HepG2 (cell line): ENCODE results near the gene PPP2R5B. TPM values are rescaled to one million over a fixed set of nuclear protein-coding genes. Genes with fewer than 3 reads are reported as not detected.

Source experiments
- BRF2 ChIP-seq: sonication (generic); formaldehyde crosslinking; IDR thresholded peaks from 2 replicates; pipeline ENCODE4 v1.8.1; 2022; ENCODE audit warnings: mild to moderate bottlenecking, missing genetic modification reagents
- GABPB1 ChIP-seq: IDR thresholded peaks from 2 replicates; pipeline ENCODE4 v1.6.1; 2016; ENCODE audit warnings: mild to moderate bottlenecking, missing genetic modification reagents, moderate library complexity, missing compliant biosample characterization
- HNF1A ChIP-seq, 2 experiments: sonication (generic) in 1 of 2; formaldehyde crosslinking in 1 of 2; IDR thresholded peaks; 2 replicates each; pipeline versions ENCODE4 v1.4.0 to v1.6.1; 2016 to 2020; ENCODE audit warnings: borderline replicate concordance in 1 of 2, low read depth in 1 of 2, mild to moderate bottlenecking in 1 of 2, missing genetic modification reagents in 1 of 2
- HOXA5 ChIP-seq: sonication (generic); formaldehyde crosslinking; IDR thresholded peaks from 2 replicates; pipeline ENCODE4 v1.4.0; 2020; ENCODE audit warnings: missing genetic modification reagents
- KDM2A ChIP-seq: sonication (generic); formaldehyde crosslinking; IDR thresholded peaks from 2 replicates; pipeline ENCODE4 v1.4.0; 2020; ENCODE audit warnings: low read depth, missing genetic modification reagents, borderline replicate concordance
- MEF2D ChIP-seq: sonication (generic); formaldehyde crosslinking; IDR thresholded peaks from 2 replicates; pipeline ENCODE4 v1.5.1; 2020; ENCODE audit warnings: mild to moderate bottlenecking, missing genetic modification reagents
- RBM22 ChIP-seq: fragments of 200-400 bp; formaldehyde crosslinking; optimal IDR thresholded peaks from 2 replicates; pipeline ENCODE3; 2017; ENCODE audit warnings: mild to moderate bottlenecking, low read length, moderate library complexity
- RXRA ChIP-seq: sonication (generic); formaldehyde crosslinking; IDR thresholded peaks from 2 replicates; pipeline ENCODE4 v1.5.1; 2020; ENCODE audit warnings: missing genetic modification reagents
- STAT6 ChIP-seq: sonication (generic); formaldehyde crosslinking; IDR thresholded peaks from 2 replicates; pipeline ENCODE4 v1.4.0; 2020; ENCODE audit warnings: missing genetic modification reagents, mild to moderate bottlenecking, borderline replicate concordance
- UBTF ChIP-seq: sonication (generic); formaldehyde crosslinking; IDR thresholded peaks from 2 replicates; pipeline ENCODE4 v1.4.0; 2020; ENCODE audit warnings: mild to moderate bottlenecking, missing genetic modification reagents
- ZBTB46 ChIP-seq: sonication (generic); formaldehyde crosslinking; IDR thresholded peaks from 2 replicates; pipeline ENCODE4 v1.4.0; 2020; ENCODE audit warnings: mild to moderate bottlenecking, missing genetic modification reagents, borderline replicate concordance
- ZBTB7B ChIP-seq: sonication (generic); formaldehyde crosslinking; IDR thresholded peaks from 2 replicates; pipeline ENCODE4 v1.4.0; 2020; ENCODE audit warnings: missing genetic modification reagents
- ZNF234 ChIP-seq: sonication (generic); formaldehyde crosslinking; conservative IDR thresholded peaks from 2 replicates; pipeline ENCODE4 v1.5.1; 2020; ENCODE audit warnings: mild to moderate bottlenecking, missing genetic modification reagents
- ZNF414 ChIP-seq: sonication (generic); formaldehyde crosslinking; IDR thresholded peaks from 2 replicates; pipeline ENCODE4 v1.5.0; 2020; ENCODE audit warnings: missing genetic modification reagents
- polyA plus RNA-seq, 8 experiments: library from polyadenylated mRNA; depleted of rRNA in 3 of 8; stranded (reverse) in 7 of 8; unstranded in 1 of 8; fragments of >200 nt; fragmentation: Illumina TruSeq in 4 of 8; extraction: Trizol in 4 of 8; gene quantifications; 2 replicates each; pipeline versions ENCODE4 v1.2.1 to v1.2.3, GENCODE V29; 2011 to 2016; ENCODE audit warnings: low read depth in 4 of 8, missing spikeins in 1 of 8, mixed read lengths in 1 of 8; ENCODE audit not compliant: insufficient read depth in 1 of 8
- total RNA-seq, 5 experiments: library from RNA; depleted of rRNA; stranded (reverse); fragments of >200 nt; fragmentation: Illumina TruSeq; extraction: Trizol; gene quantifications; 2 replicates each; pipeline ENCODE4 v1.2.3, GENCODE V29; 2016; ENCODE audit warnings: low read depth in 1 of 5

PPP2R5B gene
- total and polyA plus RNA-seq, 2 of the 13 experiments (the other 11 are each of a cell fraction or from before 2014, with no cell fraction given): 2.3 to 8.3 TPM

GRCh38 chr11:64894070-64894811, 30.2 kb upstream of the PPP2R5B start (continued):
- TF ChIP-seq HNF1A (IDR thresholded peaks at IDR 0.05; ENCODE audit: low read depth): peak; percentile 69; the same call in 1 of the 2 replicates
- TF ChIP-seq HNF1A (CRISPR knock-in tag; IDR thresholded peaks at IDR 0.05; ENCODE audit: borderline replicate concordance): peak; percentile 88
- TF ChIP-seq ZBTB7B (CRISPR knock-in tag): peak; percentile 96
- TF ChIP-seq ZNF234: no peak
- peak; percentile 75 for TF ChIP-seq GABPB1 (CRISPR knock-in tag)
- peak; percentile 71 for TF ChIP-seq RBM22
- TF ChIP-seq KDM2A (CRISPR knock-in tag): peak; percentile 75
- TF ChIP-seq ZNF414: no peak
- no peak for TF ChIP-seq ZBTB46
- TF ChIP-seq UBTF (CRISPR knock-in tag): peak; percentile 57; the same call in 1 of the 2 replicates
- TF ChIP-seq HOXA5 (CRISPR knock-in tag): peak; percentile 30
- no peak; the same call in 1 of the 2 replicates for TF ChIP-seq BRF2 (CRISPR knock-in tag)
- TF ChIP-seq MEF2D (CRISPR knock-in tag): peak; percentile 82
- peak; percentile 98 for TF ChIP-seq RXRA (CRISPR knock-in tag)
- TF ChIP-seq STAT6 (CRISPR knock-in tag): no peak
